GM10266 (cell line): ENCODE results near the gene TIGD1.

Source experiments
- DNase-seq: peaks from one replicate; pipeline ENCODE4 v3.0.0; 2012; ENCODE audit errors: extremely low spot score
- TF ChIP-seq, protein P1 (sequence below): IDR thresholded peaks from 2 replicates; pipeline ENCODE4 v1.5.1; 2012; ENCODE audit warnings: mild to moderate bottlenecking, low read depth; ENCODE audit not compliant: control insufficient read depth, insufficient read depth; ENCODE audit errors: missing control alignments

Gene TIGD1

DNA sequence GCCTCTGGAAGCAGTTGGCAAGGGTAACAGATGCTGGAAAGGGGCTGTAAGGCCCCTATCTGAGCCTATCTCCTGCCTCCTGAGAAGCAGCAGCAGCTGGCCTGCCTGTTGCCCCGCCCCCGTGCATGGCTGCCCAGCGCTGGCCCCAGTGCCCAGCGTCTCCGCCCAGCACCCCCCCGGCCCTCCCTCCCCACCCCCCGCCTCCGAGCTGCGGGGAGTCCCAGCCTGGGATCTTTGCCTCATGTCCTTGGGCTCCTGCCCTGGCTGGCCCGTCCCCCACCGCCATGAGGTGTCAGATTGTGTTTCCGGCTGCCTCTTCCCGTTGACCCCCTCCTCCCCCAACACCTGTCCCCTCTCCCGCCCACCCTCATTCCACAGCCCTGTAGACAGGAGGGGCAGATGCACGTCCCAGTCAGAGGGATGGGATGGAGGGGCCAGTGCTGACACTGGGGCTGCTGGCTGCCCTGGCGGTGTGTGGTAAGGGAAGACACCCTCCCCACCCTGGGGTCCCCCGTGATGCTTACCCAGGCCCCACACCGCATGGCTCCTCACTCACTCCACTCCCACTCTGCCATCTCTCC, 24.5 kb downstream of the TIGD1 start, which contains the start of gene CHRND:
CHRND (plus strand) TSS at position 370 of the 581 bp plus-strand sequence; CDS start at position 426, 56 bp downstream.
- DNase-seq = no peak
- TF ChIP-seq, protein P1, sequence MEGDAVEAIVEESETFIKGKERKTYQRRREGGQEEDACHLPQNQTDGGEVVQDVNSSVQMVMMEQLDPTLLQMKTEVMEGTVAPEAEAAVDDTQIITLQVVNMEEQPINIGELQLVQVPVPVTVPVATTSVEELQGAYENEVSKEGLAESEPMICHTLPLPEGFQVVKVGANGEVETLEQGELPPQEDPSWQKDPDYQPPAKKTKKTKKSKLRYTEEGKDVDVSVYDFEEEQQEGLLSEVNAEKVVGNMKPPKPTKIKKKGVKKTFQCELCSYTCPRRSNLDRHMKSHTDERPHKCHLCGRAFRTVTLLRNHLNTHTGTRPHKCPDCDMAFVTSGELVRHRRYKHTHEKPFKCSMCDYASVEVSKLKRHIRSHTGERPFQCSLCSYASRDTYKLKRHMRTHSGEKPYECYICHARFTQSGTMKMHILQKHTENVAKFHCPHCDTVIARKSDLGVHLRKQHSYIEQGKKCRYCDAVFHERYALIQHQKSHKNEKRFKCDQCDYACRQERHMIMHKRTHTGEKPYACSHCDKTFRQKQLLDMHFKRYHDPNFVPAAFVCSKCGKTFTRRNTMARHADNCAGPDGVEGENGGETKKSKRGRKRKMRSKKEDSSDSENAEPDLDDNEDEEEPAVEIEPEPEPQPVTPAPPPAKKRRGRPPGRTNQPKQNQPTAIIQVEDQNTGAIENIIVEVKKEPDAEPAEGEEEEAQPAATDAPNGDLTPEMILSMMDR = no peak

GRCh38 chr2:232525199-232525598, 25.2 kb downstream of the TIGD1 start:
- TF ChIP-seq, protein P1 = no peak
- no peak for DNase-seq

DNA sequence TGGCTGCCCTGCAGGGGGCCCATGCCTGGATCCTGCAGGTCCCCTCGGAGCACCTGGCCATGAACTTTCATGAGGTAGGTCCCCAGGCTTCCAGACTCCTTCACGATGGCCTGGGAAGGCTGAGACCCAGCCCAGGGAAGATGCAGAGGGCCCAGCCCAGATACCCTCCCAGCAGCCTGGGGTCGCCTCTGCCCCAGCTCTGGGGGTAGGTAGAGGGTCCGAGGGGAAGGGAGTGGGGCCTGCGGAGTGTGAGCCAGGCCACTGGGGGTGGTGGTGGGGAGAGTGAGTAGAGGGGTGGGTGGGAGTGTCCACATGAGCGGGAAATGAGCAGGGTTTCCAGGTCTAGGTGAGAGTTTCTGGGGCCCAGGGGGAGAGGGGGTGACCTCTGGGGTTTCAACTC, 25.6 kb downstream of the TIGD1 start:
- TF ChIP-seq, protein P1 = no peak
- DNase-seq = no peak

DNA sequence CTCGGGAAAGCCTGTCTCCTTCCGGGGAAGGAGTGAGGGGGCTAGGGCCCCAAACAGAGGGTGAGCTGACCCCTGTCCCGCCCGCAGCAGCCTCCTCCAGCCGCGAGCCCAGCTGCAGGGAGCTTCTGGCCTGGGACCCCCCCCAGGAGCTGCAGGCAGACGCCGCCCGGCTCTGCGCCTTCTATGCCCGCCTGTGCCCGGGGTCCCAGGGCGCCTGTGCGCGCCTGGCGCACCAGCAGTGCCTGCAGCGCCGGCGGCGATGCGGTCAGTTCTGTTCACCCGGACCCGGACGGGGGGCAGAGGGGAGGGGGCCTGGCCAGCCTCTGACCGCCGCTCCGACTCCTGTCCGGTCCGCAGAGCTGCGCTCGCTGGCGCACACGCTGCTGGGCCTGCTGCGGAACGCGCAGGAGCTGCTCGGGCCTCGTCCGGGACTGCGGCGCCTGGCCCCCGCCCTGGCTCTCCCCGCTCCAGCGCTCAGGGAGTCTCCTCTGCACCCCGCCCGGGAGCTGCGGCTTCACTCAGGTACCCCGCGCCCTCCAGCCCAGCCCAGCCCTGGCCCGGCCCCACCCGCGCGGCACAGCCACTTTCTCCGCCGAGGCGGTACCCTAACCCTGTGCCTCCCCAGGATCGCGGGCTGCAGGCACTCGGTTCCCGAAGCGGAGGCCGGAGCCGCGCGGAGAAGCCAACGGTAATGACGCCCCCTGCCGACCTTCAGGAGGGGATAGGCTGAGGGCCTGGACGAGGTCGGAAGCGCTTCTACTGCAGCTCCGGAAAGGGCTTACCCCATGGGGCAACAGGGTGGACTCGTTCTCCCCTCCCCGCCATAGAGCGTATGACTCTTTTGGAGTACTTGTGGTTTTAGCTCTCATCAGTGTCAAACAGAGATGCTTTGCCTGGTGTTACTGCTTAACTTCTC, 26.4 kb downstream of the TIGD1 start:
- DNase-seq = peak; percentile 67
- TF ChIP-seq, protein P1 = peak; percentile 26

DNA sequence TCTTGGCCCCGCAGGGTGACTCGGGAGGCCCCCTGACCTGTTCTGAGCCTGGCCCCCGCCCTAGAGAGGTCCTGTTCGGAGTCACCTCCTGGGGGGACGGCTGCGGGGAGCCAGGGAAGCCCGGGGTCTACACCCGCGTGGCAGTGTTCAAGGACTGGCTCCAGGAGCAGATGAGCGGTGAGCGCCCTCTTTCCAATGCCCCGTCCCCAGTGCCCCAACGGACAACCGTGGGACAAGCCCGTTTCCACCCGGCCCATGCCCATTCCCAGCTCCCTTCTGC, 27.0 kb downstream of the TIGD1 start:
- no peak for DNase-seq
- TF ChIP-seq, protein P1 = no peak

- TF ChIP-seq, protein P1 = no peak
- no peak for DNase-seq
Measured at GRCh38 chr2:232522623-232523401, 27.5 kb downstream of the TIGD1 start.
